Measurements from ENCODE around the gene GKN1.

- no peak for TF ChIP-seq CTCF (IDR thresholded peaks at IDR 0.05)
- TF ChIP-seq POLR2A (IDR thresholded peaks at IDR 0.05) = no peak
Measured at GRCh38 chr2:68974946-68975665, 670 bp downstream of the GKN1 start.
